ENCODE measurements around the gene GALNT9. TPM values are rescaled to one million over a fixed set of nuclear protein-coding genes. Genes with fewer than 3 reads are reported as not detected.

The GALNT9 gene
- total RNA-seq, 1 experiment from 2014 or later, result 0.44 TPM

DNA sequence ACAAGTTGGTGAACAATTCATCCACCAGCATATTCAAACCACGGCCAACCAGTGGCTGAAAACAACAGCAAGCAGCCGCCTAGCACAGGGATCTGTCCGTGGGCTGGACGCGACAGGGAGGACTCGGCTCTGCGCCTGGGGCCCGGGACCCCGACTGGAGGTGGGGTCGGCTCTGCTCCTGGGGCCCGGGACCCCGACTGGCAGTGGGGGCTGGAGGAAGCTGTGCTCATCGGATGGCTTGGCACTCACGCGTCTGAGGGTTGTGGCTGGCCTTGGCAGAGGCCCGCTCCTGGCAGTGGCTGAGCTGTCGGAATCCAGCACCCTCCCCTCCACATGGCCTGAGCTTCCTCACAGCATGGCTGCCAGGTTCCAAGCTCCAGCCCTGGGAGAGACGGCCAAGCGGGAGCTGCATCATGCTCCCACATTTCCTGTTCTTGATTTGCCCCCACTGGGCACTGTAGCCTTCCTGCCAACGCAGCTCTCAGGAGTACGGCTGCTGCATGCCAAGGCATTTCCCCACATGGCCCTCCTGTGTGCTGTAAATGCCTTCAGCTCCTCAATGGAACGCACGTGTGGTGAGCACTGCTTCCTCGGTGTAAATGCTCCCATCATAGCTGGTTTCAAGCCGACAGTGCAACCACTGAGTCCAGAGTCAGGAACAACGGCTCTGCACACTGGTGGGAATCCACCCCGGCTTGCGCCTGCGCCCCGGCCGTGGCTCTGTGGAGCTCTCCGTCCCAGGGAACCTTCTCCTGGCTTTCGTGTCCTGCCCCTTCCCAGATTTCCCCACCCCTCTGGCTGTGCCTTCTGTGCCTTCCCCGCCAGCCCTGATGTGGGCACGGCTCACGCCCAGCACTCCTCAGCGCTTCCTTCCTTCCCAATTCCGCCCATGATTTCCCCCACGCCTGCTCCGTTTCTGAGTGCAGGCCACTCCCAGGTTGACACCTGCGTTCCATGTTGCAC is 7.3 kb upstream of the GALNT9 start:
- POLR2A ChIA-PET (ENCODE audit: unreplicated experiment), result no interaction called here
- no peak overlapping the region for H3K9ac ChIP-seq (ENCODE audit: low read length)
- H3K79me2 ChIP-seq (ENCODE audit: low read length), result no peaks in the 10 kb centered on the region
- ATAC-seq (no peak), DNase-seq (no peak)
- H3K27ac ChIP-seq (ENCODE audit: low read length), result no peak overlapping the region
- CTCF ChIA-PET, result no interaction called here
- H3K27me3 ChIP-seq (ENCODE audit: low read length), result peaks cover 94% of the 10 kb centered on the region
- H3K36me3 ChIP-seq (ENCODE audit: low read depth, low read length), result no peaks in the 10 kb centered on the region
- H3F3A ChIP-seq (ENCODE audit: low read length, unreplicated experiment), result no peaks in the 10 kb centered on the region
- H3K4me3 ChIP-seq (ENCODE audit: low read length), result no peak overlapping the region
- no peaks in the 10 kb centered on the region for H3K9me3 ChIP-seq (ENCODE audit: low read length)
- no TSS peak for BruUV-seq (replicated peaks)
- H3K9me2 ChIP-seq (replicated peaks; ENCODE audit: low read length), result no peaks in the 10 kb centered on the region
- H2AFZ ChIP-seq (ENCODE audit: low read length), result no peak overlapping the region
- H4K20me1 ChIP-seq (ENCODE audit: low read length), result no peaks in the 10 kb centered on the region
- TF ChIP-seq EZH2phosphoT487 (IDR thresholded peaks at IDR 0.05; ENCODE audit: borderline replicate concordance, low read length), result no peak
- intact Hi-C loops (cut with micrococcal nuclease), result no loop called here
- H3K4me2 ChIP-seq (ENCODE audit: low read length), result no peak overlapping the region
- no peaks in the 10 kb centered on the region for H3K4me1 ChIP-seq (ENCODE audit: insufficient read depth, low read length)

DNA sequence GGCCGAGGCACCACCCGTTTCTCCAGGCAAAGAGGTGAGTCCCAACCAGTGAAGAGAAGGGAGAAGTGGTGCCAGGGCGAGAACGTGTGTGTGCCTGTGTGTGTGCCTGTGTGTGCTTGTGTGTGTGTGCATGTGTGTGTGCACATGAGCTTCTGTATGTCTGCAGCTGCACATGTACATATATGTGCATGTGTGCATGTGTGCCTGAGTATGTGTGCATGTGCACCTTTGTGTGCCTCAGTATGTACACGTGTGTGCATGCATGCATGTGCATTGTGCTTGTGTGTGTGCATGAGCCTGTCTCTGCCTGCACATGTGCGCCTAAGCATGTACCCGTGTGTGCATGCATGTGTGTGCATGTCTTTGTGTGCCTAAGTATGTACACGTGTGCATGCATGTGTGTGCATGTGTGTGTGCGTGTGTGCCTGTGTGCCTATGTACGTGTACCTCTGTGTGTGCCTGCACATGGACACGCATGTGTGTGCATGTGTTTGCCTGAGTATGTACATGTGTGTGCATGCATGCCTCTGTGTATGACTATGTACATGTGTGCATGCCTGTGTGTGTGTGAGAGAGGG is 5.9 kb upstream of the GALNT9 start:
- H3K4me2 ChIP-seq (ENCODE audit: low read length), result no peak overlapping the region
- ATAC-seq (no peak), DNase-seq (no peak)
- intact Hi-C loops (cut with micrococcal nuclease), result no loop called here
- no peak overlapping the region for H2AFZ ChIP-seq (ENCODE audit: low read length)
- no peaks in the 10 kb centered on the region for H4K20me1 ChIP-seq (ENCODE audit: low read length)
- H3K79me2 ChIP-seq (ENCODE audit: low read length), result no peaks in the 10 kb centered on the region
- no peaks in the 10 kb centered on the region for H3K36me3 ChIP-seq (ENCODE audit: low read depth, low read length)
- no peak overlapping the region for H3K4me3 ChIP-seq (ENCODE audit: low read length)
- ChIA-PET CTCF (no interaction called here), POLR2A (ENCODE audit: unreplicated experiment) (no interaction called here)
- no peaks in the 10 kb centered on the region for H3K9me3 ChIP-seq (ENCODE audit: low read length)
- TF ChIP-seq, protein P1, sequence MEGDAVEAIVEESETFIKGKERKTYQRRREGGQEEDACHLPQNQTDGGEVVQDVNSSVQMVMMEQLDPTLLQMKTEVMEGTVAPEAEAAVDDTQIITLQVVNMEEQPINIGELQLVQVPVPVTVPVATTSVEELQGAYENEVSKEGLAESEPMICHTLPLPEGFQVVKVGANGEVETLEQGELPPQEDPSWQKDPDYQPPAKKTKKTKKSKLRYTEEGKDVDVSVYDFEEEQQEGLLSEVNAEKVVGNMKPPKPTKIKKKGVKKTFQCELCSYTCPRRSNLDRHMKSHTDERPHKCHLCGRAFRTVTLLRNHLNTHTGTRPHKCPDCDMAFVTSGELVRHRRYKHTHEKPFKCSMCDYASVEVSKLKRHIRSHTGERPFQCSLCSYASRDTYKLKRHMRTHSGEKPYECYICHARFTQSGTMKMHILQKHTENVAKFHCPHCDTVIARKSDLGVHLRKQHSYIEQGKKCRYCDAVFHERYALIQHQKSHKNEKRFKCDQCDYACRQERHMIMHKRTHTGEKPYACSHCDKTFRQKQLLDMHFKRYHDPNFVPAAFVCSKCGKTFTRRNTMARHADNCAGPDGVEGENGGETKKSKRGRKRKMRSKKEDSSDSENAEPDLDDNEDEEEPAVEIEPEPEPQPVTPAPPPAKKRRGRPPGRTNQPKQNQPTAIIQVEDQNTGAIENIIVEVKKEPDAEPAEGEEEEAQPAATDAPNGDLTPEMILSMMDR (conservative IDR thresholded peaks at IDR 0.05; ENCODE audit: low read depth, low read length), result no peak
- TF ChIP-seq EZH2 (IDR thresholded peaks at IDR 0.05; ENCODE audit: low read length, unreplicated experiment) (no peak), EZH2phosphoT487 (IDR thresholded peaks at IDR 0.05; ENCODE audit: borderline replicate concordance, low read length) (no peak)
- H3K9me2 ChIP-seq (replicated peaks; ENCODE audit: low read length), result no peaks in the 10 kb centered on the region
- no peaks in the 10 kb centered on the region for H3K4me1 ChIP-seq (ENCODE audit: insufficient read depth, low read length)
- H3K9ac ChIP-seq (ENCODE audit: low read length), result no peak overlapping the region
- no TSS peak for BruUV-seq (replicated peaks)
- H3K27ac ChIP-seq (ENCODE audit: low read length), result no peak overlapping the region
- no peaks in the 10 kb centered on the region for H3F3A ChIP-seq (ENCODE audit: low read length, unreplicated experiment)
- H3K27me3 ChIP-seq (ENCODE audit: low read length), result peaks cover 96% of the 10 kb centered on the region

DNA sequence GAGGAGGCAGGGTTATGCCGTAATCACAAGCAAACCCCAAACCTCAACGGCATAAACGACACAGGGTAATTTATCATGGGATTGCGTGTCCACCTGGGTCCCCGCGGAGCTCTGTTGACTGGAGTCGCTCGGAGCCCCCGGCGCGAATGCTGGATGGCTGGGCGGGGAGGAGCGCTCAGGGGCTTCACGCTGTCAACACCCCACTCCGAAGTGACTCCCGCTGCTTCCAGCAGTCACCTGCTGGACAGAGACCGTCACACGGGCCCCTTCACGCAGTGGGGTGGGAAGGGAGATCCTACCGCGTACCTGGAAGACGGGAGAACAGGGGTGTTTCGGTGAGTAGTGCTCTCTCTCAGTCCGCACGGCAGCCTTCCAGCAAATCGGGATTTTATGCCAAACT is 4.4 kb upstream of the GALNT9 start:
- Histone ChIP-seq H3K4me2 (ENCODE audit: low read length) (no peak overlapping the region), H3K9ac (ENCODE audit: low read length) (no peak overlapping the region), H2AFZ (ENCODE audit: low read length) (no peak overlapping the region), H3K79me2 (ENCODE audit: low read length) (no peaks in the 10 kb centered on the region), H3K4me1 (ENCODE audit: insufficient read depth, low read length) (no peaks in the 10 kb centered on the region), H3K9me2 (replicated peaks; ENCODE audit: low read length) (no peaks in the 10 kb centered on the region), H3F3A (ENCODE audit: low read length, unreplicated experiment) (no peaks in the 10 kb centered on the region), H3K27ac (ENCODE audit: low read length) (no peak overlapping the region), H3K9me3 (ENCODE audit: low read length) (no peaks in the 10 kb centered on the region), H3K27me3 (ENCODE audit: low read length) (peaks cover 88% of the 10 kb centered on the region), H4K20me1 (ENCODE audit: low read length) (no peaks in the 10 kb centered on the region), H3K36me3 (ENCODE audit: low read depth, low read length) (no peaks in the 10 kb centered on the region), H3K4me3 (ENCODE audit: low read length) (no peak overlapping the region)
- intact Hi-C loops (cut with micrococcal nuclease), result no loop called here
- ATAC-seq, result no peak
- ChIA-PET CTCF (no interaction called here), POLR2A (ENCODE audit: unreplicated experiment) (no interaction called here)
- TF ChIP-seq EZH2phosphoT487 (IDR thresholded peaks at IDR 0.05; ENCODE audit: borderline replicate concordance, low read length), result no peak
- TF ChIP-seq EZH2 (IDR thresholded peaks at IDR 0.05; ENCODE audit: low read length, unreplicated experiment), result no peak
- TF ChIP-seq, protein P1 (conservative IDR thresholded peaks at IDR 0.05; ENCODE audit: low read depth, low read length), result no peak
- no TSS peak for BruUV-seq (replicated peaks)
- DNase-seq, result no peak
